Activated CD4-positive, alpha-beta T cell treated with anti-CD3 and anti-CD28 coated beads, Interleukin-2, amount 50 U/mL, for 16 hours (primary cell): Measurements from ENCODE around the gene PARP14.
A peak's percentile ranks its signal among the peaks of the same experiment; 100 is the strongest.
"Not testable (repeated sequence)": the region's sequence is repeated elsewhere in the genome, so short reads cannot be mapped to it uniquely, and the experiment has no call there.

Experiments
- DNase-seq: peaks from one replicate; pipeline ENCODE4 v3.0.0-alpha.2; 2020

The PARP14 gene

DNA sequence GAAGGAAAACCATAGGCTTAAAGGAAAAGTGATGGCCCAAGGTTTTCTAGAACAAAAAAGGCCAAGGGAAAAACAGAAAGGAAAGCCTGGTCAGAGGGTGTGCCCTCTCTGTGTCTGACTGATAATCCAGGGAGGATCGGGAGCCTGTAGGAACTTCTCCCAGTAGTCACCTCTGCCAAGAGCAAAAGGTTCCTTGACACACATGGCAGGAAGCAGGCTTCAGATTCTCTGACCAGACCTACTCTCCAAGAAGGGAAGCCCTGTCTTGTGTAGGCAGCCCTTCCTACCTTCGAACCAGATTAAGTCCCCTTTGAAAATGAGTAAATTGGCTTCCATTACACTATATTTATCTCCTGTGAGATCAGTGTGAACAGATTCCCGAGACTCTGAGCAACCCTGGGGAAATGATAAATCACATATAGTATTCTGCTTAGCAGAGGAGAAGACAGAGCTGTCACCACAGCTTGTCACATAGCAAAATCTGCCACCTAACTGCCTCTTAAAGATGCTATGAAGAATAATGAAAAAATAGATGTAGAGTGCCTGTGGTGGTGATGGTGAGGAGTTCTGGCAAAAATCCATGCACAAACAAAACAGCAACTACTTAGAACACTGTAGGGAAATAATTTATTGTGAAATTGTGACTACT, 38.8 kb downstream of the PARP14 start:
- DNase-seq = no peak

DNA sequence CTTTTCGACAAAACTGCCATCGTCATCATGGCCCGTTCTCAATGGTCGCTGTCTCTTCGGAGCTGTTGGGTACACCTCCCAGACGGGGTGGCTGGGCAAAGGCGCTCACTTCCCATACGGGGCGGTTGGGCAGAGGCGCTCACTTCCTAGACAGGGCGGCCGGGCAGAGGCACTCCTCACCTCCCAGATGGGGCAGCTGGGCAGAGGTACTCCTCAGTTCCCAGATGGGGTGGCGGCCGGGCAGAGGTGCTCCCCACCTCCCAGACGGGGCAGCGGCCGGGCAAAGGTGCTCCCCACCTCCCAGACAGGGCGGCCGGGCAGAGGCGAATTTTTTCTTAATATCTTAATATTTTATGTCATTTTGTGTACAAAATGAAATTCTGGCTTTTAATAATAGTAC, 44.5 kb downstream of the PARP14 start:
- DNase-seq = no peak

DNA sequence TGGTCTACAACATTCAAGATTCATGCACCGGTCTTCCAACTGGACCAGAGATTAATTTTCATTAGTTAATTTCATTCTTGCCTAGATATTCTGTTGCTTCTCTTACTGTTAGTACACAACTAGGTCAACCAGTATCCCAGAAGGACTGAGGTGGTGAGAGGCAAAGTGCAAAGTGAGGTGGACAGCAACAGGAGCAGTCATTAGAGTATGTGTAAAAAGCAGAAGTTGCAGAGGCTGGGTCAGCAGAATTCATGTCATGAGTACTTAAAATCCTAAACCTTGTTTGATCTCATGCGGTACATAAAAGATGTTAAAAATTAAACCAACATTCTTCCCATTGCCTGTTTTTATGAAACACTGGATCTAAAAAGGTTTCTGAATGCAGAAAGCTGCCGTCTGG, 46.7 kb downstream of the PARP14 start:
- DNase-seq = no peak

DNA sequence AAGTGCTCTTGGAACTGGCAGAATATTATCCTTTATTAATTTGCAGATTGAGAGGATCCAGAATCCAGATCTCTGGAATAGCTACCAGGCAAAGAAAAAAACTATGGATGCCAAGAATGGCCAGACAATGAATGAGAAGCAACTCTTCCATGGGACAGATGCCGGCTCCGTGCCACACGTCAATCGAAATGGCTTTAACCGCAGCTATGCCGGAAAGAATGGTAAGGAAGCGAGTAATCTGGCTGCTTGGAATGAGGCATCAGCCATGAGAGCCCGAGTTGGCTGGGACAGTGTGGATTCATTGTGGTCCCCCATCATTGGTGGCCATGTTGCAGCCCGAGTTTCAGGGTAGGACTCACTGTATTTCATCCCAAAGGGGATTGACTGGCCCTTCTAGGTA, 47.1 kb downstream of the PARP14 start:
- DNase-seq = no peak

DNA sequence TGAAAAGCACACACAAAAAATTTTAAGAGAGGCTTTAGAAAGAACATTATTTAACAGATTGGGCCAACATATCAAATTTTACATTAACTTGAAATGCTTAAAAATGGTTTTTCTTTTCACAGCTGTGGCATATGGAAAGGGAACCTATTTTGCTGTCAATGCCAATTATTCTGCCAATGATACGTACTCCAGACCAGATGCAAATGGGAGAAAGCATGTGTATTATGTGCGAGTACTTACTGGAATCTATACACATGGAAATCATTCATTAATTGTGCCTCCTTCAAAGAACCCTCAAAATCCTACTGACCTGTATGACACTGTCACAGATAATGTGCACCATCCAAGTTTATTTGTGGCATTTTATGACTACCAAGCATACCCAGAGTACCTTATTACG, 47.5 kb downstream of the PARP14 start:
- no peak for DNase-seq

DNA sequence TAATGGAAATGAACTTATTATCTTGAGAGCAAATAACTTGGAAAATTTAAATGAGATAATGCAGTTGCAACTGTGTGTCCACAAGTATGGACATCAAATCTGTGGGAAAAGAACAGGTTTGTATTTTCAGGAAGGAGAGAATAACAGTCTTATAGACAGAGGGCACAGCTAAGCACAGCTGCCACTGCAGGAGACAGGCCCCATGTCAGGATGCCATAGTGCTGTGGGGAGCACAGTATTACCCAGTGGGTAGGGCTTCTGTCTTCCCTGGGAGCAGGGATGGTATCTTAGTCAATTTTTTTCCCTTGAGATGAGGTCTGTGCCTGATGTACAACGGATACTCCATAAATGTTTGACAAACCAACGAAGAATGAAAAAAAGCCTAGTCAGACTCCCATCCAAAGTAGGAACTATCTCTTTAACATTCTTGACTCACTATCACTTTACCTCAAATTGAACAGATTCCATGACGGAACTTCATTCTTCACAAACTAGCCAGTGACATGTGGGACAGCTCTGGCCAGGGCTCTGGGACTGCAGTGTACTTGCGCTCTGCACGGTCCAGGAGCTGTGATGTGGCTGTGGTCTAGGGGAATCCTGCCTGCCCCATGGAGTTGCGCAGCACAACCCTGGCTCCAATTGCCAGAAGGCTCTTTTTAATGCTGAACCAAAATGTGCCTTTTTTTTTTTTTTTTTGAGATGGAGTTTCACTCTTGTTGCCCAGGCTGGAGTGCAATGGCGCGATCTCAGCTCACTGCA, 48.3 kb downstream of the PARP14 start:
- DNase-seq = no peak

DNA sequence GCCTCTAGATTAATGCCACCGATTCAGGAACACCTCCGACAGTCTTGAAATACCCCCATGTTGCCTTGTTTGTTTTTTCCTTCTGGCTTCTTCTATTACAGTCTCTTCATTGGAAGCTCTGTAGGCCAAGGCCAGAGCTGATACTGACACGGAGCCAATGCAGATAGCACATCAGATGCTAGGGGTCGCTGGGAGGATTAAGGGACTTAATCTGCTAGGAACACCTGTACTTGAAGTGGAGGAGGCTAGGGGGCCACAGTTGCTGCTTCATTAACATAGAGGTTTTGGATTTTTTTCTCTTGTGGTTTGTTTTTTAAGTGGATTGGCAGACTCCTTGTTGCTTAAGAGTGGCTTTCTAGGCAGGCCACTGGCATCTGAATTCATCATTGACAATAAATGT, 49.6 kb downstream of the PARP14 start:
- DNase-seq = no peak

DNA sequence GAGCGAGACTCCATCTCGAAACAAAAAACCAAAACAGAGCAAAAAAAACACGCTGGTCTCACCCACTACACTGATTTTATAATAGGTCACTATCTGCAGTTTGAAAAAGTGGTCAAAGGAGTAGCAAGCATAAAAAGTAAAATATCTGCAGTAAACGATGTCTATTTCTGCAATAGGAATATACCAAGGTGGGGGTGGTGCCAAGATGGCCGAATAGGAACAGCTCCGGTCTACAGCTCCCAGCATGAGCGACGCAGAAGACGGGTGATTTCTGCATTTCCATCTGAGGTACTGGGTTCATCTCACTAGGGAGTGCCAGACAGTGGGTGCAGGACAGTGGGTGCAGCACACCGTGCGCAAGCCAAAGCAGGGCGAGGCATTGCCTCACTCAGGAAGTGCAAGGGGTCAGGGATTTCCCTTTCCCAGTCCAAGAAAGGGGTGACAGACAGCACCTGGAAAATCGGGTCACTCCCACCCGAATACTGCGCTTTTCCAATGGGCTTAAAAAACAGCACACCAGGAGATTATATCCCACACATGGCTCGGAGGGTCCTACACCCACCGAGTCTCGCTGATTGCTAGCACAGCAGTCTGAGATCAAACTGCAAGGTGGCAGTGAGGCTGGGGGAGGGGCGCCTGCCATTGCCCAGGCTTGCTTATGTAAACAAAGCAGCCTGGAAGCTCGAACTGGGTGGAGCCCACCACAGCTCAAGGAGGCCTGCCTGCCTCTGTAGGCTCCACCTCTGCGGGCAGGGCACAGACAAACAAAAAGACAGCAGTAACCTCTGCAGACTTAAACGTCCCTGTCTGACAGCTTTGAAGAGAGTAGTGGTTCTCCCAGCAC, 52.3 kb downstream of the PARP14 start:
- DNase-seq = not testable (repeated sequence)

DNA sequence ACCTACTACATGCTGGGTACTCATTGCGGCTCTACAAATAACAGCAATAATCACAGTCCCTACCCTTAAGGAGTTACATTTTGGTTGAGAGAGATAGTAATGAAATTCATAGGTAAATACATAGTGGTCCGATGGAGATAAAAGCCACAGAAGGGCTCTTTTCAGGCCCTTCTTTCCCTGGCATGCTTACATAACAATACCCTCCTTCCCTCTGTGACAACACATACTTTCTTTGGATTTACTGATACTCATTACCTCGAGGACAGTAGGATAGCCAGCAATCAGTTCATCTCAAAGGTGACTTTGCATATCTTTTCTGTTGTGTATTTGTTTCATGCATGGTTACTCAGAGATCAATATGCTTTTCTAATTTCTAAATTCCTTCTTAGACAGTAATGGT, 58.5 kb downstream of the PARP14 start:
- no peak for DNase-seq

DNA sequence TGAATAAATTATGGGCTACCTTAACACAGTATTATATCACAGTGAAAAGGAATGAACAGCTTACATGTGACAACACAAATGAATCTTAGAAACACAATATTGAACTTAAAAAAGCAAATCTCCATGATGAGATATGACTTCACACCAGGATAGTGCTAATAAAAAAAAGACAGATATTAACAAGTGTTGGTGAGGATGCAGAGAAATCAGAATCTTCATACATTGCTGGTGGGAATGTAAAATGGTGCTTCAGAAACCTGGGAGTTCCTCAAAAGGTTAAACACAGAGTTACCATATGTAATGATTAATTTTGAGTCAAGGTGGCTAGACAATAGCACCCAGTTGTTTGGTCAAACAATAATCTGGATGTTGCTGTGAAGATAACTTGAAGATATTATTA, 61.6 kb downstream of the PARP14 start:
- no peak for DNase-seq

DNA sequence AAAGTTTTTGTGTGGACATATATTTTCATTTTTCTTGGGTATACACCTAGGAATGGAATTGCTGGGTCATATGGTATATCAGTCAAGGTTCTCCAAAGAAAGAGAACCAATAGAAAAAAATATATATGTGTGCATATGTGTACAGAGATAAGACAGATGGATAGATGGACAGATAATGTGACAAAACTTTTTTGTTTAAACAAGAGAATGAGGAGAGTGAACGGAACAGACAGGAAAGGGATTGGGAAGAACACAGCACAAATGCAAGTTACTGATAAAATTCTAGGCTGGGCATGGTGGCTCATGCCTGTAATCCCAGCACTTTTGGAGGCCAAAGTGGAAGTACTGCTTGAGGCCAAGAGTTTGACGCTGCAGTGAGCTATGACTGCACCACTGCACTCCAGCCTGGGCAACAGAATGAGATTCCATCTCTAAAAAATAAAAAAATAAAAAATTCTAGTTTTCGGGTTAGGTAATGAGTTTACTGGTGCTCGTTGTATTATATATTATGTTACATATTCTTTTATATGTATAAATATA, 63.0 kb downstream of the PARP14 start:
- DNase-seq = no peak

DNA sequence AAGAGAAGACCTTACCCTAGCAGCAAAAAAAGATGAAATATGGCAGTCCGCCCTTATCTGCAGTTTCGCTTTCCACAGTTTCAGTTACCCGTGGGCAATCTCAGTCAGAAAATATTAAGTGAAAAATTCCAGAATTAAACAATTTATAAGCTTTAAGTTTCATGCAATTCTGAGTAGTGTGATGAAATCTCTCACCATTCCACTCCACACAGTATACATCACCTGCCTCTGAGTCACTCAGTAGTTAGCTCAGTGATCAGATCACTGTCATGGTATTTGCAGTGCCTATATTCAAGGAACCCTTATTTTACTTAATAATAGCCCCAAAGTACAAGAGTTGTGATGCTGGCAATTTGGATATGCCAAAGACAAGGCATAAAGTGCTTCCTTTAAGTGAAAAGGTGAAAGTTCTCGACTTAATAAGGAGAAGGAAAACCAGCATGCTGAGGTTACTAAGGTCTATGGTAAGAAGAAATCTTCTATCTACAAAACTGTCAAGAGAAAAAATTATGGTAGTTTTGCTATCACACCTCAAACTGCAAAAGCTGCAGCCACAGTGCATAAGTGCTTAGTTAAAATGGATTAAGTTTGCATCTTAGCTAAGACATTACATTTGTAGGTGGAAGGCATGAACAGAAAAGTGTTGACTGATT, 64.9 kb downstream of the PARP14 start:
- no peak for DNase-seq

DNA sequence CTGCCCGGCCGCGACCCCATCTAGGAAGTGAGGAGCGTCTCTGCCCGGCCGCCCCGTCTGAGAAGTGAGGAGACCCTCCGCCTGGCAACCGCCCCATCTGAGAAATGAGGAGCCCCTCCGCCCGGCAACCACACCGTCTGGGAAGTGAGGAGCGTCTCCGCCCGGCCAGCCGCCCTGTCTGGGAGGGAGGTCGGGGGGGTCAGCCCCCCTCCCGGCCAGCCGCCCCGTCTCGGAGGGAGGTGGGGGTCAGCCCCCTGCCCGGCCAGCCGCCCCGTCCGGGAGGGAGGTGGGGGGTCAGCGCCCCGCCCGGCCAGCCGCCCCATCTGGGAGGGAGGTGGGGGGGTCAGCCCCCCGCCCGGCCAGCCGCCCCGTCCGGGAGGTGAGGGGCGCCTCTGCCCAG, 66.7 kb downstream of the PARP14 start:
- not testable (repeated sequence) for DNase-seq

DNA sequence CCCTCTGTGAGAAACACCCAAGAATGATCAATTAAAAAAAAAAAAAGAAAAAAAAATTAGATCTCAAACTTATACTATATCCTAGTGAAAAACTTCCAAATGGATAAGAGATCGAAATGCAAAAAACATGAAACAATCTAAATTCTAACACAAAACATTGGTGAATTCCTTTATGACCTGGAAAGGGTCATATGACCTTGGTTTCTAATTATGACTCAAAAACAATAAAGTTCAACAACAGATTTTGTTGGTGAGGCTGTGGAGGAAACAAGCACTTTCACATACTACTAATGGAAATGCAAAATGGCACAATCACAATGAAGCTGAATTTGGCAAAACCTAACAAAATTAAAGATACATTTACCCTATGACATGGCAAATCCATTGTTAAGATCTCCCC, 67.7 kb downstream of the PARP14 start:
- DNase-seq = no peak

DNA sequence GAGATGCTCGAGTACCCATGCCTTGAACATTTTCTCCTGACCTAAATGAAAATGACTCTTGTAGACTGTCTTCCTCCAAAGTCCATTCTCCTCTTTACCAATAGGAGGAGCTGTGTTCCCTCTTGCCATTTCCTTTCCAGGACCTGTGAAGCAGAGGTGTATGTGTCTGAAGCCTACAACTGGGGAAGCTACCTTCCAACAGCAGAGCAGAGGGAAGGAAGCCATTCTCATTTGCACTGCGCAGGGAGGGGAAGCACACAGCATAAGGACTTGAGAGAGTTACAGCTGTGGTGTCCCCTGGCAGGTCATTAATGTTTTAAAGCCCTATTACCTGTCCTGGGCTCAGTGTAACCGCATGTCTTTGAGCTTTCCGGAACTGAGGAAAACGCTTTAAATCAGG, 74.3 kb downstream of the PARP14 start:
- DNase-seq = peak; percentile 56

DNA sequence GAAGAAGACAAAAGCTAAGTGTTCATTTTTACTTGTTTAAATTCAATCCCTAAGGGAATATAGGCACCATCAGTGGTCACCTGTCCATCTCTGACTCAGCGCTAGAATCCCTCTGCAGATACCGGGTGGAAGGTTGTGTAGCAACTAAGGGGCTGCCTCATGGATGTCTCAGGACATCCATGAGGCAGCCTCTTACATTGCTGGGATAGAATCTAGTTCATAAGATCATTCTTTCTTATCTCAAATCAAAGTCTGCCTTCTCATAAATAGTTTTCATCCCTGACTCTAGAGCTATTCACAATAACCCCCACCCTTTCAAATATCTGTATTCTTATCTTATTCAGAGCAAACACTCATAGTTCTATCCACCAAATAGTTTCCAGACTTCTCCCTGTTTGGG, 74.9 kb downstream of the PARP14 start:
- DNase-seq = no peak

DNA sequence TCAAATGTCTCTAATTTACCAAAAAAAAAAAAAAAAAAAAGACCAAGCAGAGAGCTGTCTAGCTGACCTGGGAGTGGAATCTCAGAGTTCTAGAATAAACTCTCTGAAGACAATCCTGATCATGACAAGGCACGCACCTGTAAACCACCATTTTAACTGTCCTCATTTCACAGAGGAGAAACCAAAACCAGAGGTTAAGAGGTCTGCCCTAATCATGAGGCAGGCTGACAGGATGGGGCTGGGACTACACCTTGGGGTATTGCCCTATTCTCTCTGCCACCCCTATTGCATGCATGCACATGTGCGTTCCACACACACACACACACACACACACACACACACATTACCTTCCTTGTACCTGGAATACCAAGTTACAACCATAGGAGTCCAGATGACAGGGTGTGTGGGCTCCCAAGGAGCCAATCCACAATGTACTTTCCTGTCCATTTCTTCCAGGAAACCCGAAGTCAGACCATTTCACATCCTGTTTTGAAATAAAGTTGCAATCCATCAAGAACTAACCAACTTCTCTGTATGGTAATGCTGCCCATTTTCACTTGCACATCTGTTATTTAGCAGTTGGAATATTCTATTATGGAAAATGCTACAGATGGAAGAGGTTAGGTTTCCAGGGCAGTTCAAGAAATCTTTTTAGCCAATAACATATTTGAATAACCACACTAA, 78.4 kb downstream of the PARP14 start:
- no peak for DNase-seq

DNA sequence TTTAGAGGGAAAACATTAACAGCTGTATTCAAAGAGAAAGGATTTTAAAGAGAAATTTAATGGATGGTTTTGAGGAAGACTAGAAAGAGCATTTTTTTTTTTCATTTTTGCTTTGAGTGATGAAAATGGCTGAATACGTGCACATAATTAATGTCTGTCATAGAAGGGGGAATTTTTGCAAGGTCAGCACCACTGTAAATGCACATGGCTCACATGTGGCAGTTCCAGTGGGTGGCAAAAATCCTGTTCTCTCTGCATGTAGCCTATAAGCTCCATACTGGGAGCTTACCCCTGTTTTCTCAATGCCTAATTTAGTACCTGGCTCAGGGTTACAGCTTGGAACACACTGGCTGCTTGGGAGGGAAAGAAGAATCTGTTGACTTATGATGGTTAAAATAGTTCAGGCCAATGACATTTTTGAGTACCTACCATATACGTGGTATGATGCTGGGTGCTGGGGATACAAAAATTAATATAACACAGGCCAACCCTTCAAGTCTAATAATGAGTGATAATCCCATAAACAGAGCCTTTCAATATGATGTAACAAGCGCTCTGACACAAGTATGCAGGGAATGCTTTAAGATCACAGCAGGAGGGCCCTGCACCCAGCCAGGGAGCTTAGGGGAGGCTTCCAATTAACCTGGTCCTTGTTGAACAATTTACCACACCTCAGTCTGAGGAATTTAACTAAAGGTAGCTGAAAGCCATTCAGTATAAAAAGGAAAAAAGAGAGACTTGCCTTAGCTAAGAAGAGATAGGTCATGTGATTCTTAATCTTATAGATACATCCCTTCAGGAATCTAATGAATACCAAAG, 80.0 kb downstream of the PARP14 start:
- DNase-seq = no peak

DNA sequence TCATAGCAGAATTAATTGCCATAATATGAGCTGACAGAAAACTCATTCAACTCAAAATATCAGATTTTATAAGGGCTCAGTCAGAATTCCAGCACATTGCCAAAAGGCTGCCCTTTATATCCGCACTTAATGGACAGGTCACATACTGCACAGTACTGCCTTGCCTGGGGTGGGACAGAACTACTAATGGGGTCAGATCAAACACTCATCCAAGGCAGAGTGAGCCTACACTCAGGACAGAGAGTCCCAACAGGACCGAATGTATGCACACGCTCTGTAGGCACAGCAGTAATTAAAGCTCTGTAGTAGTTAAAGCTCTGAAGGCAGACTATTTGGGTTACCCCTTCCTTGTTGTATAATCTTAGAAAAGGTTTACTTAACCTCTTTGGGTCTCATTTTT, 85.8 kb downstream of the PARP14 start:
- DNase-seq = no peak

DNA sequence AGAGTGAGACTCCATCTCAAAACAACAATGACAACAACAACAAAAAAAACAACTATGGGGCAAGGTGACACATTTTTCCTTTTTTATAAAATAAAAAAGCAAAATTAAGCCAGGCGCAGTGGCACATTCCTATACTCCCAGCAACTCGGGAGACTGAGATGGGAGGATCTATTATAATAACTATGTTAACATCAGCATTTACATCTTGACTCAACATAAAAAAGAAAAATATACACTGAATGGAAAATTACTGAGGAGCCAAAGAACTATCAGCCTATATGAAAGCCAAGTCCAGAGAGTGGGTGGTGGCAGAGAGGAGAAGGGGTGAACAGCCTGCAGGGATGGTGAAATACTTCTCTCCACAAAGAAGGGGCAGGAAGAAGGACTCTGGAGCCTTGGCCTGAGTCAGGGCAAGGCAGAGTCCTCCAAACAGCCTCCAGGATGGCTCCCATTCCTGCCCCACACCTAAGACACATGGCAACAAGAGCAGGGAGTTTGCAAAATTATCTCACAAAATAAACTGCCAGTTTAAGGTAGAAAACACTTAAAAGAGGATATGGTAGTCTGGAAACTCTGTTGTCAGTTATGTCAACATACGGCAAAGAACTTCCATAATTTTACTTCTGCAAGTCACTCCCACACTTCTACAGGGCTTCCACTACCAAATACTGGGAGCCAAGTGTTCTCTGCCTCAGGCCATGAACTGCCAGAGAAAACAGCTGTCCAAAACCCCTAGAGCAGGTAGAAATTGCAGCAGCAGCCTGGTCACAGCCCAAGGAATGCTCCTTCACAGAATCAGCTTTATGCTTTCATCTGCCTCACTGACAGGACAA, 87.1 kb downstream of the PARP14 start:
- no peak for DNase-seq
